IMR-90 (cell line): ENCODE data around the gene AP5B1.
"Not testable (repeated sequence)": the region's sequence is repeated elsewhere in the genome, so short reads cannot be mapped to it uniquely, and the experiment has no call there.

ENCODE experiments used
- BHLHE40 ChIP-seq: fragments of 150-350 bp; IDR thresholded peaks from 2 replicates; pipeline ENCODE4 v1.6.1; 2016; ENCODE audit warnings: mild to moderate bottlenecking, low read depth, low read length
- CEBPB ChIP-seq: IDR thresholded peaks from 2 replicates; pipeline ENCODE4 v1.6.1; 2012; ENCODE audit warnings: low read depth, low read length, improper control_type of control experiment
- CHD1 ChIP-seq: IDR thresholded peaks from 2 replicates; pipeline ENCODE4 v1.6.1; 2012; ENCODE audit warnings: low read depth, low read length, improper control_type of control experiment
- FOS ChIP-seq: fragments of 150-350 bp; IDR thresholded peaks from 2 replicates; pipeline ENCODE4 v1.6.1; 2016; ENCODE audit warnings: low read depth, low read length
- MAZ ChIP-seq: IDR thresholded peaks from 2 replicates; pipeline ENCODE4 v1.6.1; 2012; ENCODE audit warnings: low read depth, mild to moderate bottlenecking, low read length, improper control_type of control experiment, moderate library complexity, borderline replicate concordance
- MXI1 ChIP-seq: IDR thresholded peaks from 2 replicates; pipeline ENCODE4 v1.6.1; 2012; ENCODE audit warnings: low read depth, mild to moderate bottlenecking, low read length, moderate library complexity, borderline replicate concordance
- POLR2A ChIP-seq: IDR thresholded peaks from 2 replicates; pipeline ENCODE4 v1.6.1; 2012; ENCODE audit warnings: mild to moderate bottlenecking, low read depth, low read length
- RAD21 ChIP-seq: IDR thresholded peaks from 2 replicates; pipeline ENCODE4 v1.6.1; 2012; ENCODE audit warnings: low read length, improper control_type of control experiment
- RCOR1 ChIP-seq: IDR thresholded peaks from 2 replicates; pipeline ENCODE4 v1.6.1; 2012; ENCODE audit warnings: mild to moderate bottlenecking, low read length, improper control_type of control experiment; ENCODE audit not compliant: insufficient replicate concordance
- RFX5 ChIP-seq: IDR thresholded peaks from 2 replicates; pipeline ENCODE4 v1.8.0; 2012; ENCODE audit warnings: low read depth, mild to moderate bottlenecking, low read length, moderate library complexity
- SMC3 ChIP-seq: fragments of 150-350 bp; IDR thresholded peaks from 2 replicates; pipeline ENCODE4 v1.6.1; 2016; ENCODE audit warnings: low read depth, mild to moderate bottlenecking, antibody characterized with exemption, low read length, moderate library complexity
- TF ChIP-seq, protein P1 (sequence below): conservative IDR thresholded peaks from 2 replicates; pipeline ENCODE4 v1.5.1; 2012; ENCODE audit warnings: mild to moderate bottlenecking, low read depth, low read length, improper control_type of control experiment
- TF ChIP-seq, protein P2 (sequence below): fragments of 150-350 bp; IDR thresholded peaks from 2 replicates; pipeline ENCODE4 v1.6.1; 2017; ENCODE audit warnings: mild to moderate bottlenecking, antibody characterized with exemption, low read length, low read depth
- TF ChIP-seq, protein P3 (sequence below): fragments of 150-350 bp; IDR thresholded peaks from 2 replicates; pipeline ENCODE4 v1.6.1; 2016; ENCODE audit warnings: low read depth, mild to moderate bottlenecking, low read length, moderate library complexity, borderline replicate concordance

DNA sequence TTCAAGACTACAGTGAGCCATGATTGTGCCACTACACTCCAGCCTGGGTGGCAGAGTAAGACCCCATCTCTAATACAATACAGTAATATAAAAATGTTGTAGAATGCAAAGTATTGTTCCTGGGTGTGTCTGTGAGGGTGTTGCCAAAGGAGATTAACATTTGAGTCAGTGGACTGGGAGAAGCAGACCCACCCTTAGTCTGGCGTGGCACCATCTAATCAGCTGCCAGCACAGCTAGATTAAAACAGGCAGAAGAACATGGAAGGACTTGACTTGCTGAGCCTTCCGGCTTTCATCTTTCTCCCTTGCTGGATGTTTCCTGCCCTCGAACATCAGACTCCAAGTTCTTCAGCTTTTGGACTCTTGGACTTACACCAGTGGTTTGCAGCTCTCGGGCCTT lies 45.7 kb downstream of the AP5B1 start:
- TF ChIP-seq, protein P1, sequence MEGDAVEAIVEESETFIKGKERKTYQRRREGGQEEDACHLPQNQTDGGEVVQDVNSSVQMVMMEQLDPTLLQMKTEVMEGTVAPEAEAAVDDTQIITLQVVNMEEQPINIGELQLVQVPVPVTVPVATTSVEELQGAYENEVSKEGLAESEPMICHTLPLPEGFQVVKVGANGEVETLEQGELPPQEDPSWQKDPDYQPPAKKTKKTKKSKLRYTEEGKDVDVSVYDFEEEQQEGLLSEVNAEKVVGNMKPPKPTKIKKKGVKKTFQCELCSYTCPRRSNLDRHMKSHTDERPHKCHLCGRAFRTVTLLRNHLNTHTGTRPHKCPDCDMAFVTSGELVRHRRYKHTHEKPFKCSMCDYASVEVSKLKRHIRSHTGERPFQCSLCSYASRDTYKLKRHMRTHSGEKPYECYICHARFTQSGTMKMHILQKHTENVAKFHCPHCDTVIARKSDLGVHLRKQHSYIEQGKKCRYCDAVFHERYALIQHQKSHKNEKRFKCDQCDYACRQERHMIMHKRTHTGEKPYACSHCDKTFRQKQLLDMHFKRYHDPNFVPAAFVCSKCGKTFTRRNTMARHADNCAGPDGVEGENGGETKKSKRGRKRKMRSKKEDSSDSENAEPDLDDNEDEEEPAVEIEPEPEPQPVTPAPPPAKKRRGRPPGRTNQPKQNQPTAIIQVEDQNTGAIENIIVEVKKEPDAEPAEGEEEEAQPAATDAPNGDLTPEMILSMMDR: not testable (repeated sequence)
- TF ChIP-seq CHD1, POLR2A, MAZ, RFX5, CEBPB, RCOR1, MXI1, SMC3, RAD21, BHLHE40, FOS: not testable (repeated sequence)
- TF ChIP-seq, protein P2, sequence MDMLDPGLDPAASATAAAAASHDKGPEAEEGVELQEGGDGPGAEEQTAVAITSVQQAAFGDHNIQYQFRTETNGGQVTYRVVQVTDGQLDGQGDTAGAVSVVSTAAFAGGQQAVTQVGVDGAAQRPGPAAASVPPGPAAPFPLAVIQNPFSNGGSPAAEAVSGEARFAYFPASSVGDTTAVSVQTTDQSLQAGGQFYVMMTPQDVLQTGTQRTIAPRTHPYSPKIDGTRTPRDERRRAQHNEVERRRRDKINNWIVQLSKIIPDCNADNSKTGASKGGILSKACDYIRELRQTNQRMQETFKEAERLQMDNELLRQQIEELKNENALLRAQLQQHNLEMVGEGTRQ: not testable (repeated sequence)
- TF ChIP-seq, protein P3, sequence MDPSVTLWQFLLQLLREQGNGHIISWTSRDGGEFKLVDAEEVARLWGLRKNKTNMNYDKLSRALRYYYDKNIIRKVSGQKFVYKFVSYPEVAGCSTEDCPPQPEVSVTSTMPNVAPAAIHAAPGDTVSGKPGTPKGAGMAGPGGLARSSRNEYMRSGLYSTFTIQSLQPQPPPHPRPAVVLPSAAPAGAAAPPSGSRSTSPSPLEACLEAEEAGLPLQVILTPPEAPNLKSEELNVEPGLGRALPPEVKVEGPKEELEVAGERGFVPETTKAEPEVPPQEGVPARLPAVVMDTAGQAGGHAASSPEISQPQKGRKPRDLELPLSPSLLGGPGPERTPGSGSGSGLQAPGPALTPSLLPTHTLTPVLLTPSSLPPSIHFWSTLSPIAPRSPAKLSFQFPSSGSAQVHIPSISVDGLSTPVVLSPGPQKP: not testable (repeated sequence)
